GM19193 (cell line): ENCODE measurements around the gene NIN.

ENCODE experiments used
- POLR2A ChIP-seq: IDR thresholded peaks from 4 replicates; pipeline ENCODE4 v1.6.1; 2011; ENCODE audit not compliant: insufficient read depth, insufficient read length; ENCODE audit errors: extremely low read depth

NIN gene

DNA sequence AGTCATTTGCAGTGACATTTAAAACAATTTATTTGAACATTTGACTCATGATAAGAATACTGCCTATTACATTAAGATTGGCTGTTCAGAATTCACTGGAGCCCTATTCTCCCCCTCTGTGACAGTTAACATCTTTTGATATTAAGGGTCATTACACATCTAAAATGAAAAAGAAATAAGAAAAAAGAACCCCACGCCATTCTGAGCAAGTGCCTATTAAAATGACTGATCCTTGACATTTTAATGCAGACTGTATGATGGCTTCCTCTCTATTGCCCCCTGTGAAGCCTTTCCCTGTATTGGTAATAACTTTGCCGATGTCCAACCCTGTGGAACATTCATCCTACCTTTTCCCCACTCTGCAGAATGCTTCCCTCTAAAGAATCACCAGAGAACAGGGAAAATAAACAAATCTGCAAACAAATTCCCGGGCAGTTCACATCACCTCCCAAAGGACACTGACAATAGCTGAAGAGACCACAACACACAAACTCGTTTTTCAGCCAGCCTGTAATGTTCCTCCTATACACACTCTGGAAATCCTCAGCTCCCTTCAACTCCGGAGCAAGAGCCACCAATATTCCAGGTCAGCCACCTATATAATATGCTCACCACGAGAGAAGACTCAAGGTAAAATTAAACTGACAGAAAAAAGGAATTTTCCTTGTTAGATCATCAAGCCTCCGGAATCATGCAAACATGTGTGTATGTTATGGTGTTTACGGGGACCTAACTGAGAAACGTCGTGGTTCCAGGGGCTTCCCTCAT, 2.1 kb downstream of the NIN start:
- TF ChIP-seq POLR2A, result no peak

DNA sequence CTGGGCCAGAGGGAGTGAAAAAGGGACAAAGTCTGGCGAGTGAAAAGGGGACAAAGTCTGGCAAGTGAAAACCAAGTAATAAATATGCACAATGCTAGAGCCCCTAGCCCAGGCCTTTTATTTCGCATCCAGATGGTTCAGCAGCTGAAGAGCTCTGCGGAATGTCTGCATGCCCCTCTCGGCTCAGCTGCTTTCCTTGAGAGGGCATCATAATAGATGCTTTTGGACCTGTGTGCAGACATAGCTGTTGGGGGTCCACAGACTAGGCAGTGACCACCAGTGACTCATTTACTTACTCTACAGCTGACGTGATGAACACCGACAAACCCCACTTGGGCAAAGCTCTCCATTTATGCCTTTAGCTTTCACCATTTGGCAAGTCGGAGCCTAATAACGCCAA, 4.3 kb downstream of the NIN start:
- no peak for TF ChIP-seq POLR2A

DNA sequence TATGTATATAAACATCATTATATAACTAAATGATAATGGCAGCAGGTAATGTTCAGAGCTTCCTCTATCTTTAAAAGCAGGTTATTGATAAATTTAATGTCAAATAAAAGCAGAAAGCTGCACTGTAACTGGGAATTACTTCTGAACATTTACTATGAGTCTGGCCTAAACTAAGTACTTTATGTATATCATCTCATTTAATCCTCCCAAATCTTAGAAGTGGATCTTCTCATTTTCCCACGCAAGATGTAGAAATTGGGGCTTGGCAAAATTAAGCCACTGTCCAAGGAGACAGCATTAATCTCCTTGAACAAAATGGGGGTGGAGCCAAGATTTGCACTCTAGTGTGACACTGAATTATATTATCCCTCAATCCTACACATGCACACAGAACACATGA, 5.7 kb downstream of the NIN start:
- no peak for TF ChIP-seq POLR2A

DNA sequence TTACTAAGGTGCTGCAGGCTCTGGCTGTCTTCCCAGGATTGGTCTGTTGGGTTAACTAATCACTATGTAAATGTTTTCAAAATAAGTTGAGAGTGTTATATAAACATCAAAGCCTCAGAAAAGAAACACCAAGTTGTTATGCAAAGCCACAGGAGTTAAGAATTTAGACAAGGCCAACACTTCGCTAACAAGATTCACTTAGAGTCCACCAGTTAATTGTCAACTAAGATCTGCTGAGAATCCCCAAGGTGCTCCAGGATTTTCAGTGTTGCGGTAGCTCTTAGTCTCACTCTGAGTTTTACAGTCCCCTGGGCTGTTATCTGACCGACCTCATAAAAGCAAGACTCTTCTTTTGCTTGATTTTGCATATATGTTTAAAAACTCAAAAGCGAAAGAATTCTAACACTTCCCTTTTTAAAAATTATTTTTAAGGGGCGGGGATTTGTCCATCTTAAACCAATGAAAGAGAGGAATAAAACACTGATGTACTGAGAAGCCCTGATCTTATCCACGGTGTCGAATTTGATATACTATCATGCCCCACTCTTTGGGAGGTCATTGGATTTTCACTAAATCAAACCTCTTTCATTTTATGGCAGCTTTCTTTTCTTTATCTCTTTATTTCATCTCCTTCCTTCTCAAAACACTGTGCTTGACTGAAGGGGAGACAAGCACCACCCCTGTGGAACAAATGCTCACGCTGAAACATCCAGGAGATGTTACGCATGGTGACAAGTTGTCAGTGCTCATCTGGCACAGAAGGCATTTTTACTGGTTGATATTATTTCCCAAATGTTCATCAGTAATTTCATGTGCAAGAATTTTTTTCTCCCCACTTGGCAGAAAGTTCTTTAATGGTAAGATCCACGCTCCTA, 7.0 kb downstream of the NIN start:
- TF ChIP-seq POLR2A, result no peak

DNA sequence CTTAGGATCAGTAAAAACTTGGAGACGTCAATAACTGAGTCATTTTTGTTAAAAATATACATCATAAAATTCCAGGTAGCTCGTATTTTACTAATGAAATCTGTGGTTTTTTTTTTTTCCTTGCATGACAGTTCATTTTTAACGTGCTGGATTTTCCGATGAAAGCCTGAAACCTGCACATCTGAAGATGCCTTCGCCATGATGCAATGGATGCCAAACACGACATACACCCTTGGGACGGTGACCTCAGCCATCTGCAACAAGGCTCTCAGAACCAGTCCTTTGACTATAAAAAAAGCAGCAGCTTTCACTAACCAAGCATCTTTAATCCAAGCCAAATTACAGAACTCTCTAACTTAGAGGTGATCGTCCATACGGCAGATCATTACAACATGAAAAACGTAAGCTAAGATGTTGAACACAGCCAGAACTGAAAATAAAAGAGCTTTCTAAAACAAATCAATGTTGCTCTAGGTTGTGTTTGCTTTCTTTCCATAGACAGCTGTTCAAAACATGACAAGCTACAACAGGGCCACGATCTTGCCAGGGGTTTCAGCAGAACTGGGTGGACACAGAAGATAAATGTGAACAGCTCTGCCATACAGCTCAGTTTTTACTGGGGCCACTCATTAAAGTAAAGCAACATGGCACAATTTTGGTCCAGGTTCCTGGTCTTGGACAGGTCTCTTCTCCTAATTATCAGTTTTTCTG, 7.8 kb downstream of the NIN start:
- TF ChIP-seq POLR2A, result no peak

DNA sequence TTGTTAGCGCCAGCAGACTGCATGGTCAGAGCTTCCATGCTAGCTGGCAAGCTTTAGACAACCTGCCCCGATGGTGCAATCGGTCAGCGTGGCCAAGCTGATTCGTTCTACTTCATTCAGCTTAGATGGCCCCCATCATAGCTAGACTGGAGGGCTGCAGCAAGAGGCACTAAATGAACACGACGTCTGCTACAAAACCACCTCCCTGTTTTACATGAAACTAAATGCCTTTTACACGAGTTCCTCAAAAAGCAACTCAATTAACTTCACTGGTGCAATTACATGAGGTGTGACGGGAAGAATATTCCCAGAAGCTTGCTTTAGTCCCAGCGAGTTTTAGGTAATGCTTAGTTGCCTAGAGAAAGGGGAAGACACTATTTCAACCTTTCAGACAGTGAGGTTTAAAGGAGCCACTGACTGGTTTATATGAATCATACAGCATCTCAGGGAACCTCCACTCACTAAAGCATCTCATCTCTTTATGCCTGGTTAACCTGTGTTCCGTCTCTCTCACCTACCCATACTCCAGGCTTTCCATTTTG, 8.4 kb downstream of the NIN start:
- TF ChIP-seq POLR2A, result no peak

DNA sequence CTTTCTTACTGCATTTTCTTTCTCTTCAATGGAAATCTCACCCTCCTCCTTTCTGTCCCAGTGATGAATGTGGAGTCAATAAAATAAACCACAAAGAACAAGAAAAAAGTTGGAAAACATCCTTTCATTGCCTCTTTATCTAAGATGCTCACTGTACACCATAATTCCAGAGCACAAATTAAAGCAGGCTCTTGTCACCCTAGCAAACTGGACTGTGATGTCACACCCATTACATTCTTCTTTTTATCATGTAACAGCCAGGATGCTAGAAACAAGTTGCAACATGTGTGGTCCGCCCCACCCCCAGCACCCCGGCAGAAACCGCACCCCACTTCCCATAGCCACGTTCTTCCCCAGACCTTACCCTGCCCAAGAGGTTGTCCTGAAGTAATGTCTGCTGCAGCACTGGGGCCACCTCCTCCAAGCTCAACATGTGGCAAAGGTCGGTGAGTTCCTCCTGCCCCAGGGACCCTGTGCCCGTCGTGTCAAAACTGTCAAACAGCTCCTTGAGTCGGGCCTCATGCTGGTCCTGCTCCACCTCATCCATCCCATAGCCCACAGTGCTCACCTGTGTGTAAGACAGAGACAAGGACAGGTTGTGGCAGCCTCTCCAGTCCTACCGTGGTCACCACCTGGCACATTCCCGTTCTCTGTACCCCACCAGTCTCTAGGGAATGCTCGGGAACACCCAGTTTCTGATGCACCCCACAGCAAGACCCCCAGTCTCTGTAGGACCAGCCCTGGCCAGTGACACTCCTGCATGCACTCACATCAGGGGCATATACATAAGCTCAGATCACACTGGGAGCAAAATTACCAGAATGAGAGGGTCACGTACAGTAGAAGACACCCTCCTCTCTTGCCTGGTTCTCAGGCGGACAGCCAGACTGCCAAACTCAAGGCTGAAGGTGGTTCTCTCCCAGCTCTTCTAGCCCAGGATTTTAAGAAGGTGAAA, 9.2 kb downstream of the NIN start:
- TF ChIP-seq POLR2A, result peak; percentile 50

DNA sequence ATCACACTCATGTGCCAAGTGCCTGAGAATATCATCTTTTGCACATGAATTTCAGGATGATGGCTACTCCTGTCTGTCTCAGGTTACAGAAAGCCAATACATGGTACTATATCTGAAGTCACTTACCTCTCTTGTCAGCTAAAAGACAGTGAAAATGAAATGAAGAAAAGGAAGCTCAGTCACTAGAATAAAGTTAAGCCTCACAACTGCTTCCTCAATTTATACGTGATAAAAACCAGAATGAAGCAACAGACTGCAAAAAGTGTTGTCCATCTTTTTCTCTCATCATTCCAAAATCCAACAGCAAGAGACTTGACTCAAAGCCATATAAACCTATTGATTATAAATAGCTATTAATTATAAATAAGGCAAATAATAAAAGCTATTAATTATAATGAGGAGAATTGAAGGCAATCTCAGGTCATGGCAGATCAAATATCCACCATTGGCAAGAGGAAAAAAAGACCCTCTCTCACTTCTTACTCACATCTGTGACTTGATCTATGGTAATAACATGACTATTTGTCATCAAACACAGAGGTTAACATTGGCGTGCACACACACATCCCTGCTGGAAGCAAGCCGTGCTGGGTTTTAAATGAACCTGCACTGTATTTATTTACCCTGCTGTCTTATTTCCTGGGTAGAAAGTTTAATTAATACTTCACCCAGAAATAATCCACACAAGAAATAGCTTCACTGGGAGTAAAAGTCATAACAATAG, 10.0 kb downstream of the NIN start:
- TF ChIP-seq POLR2A, result no peak

DNA sequence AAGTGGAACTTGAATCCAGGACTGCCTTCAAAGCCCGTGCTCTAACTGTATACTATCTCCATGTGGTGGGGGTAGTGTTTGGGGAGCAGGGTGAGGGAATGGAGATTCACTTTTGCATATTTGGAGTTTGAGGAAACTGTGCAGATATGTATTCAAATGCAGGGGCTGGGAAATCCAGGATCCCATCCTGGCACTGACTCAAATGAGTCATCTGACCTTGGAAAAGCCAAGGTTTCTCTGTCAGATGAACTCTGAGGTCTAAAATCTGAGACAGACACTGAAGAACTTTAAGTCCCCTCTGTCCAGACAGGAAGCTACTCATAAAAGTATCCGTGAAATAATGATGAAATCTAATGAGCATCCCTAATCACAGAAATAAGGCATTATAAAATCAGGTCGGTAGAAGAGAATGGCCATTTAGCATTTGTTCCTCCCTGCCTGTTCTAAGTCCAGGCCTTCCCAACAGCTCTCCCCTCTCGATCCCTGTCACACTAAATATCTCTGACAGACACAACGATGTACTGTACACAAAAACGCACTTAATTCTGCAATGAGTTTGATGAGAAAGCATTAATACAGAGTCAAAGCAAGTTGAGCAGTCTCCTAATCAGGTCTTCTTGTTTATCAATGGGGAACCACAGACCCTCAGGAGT, 14.4 kb downstream of the NIN start:
- TF ChIP-seq POLR2A, result no peak

DNA sequence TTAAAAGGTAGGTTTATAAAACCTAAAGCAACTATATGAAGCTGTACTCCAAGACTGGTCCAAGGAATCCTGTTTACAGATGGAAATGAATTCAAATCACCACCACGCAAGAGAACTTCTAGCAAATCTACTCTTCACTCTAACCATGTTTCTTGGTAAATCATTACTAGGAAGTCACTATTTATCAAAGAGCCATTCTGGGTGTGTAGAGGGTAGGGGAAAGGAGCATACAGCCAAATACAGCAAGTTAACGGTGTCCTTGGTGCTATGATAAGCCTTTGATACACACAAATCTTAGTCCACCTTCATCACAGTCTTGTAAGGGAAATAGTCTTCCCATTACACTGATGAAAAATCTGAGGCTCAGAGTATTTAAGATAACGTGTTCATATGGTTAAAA, 16.8 kb downstream of the NIN start:
- no peak for TF ChIP-seq POLR2A

DNA sequence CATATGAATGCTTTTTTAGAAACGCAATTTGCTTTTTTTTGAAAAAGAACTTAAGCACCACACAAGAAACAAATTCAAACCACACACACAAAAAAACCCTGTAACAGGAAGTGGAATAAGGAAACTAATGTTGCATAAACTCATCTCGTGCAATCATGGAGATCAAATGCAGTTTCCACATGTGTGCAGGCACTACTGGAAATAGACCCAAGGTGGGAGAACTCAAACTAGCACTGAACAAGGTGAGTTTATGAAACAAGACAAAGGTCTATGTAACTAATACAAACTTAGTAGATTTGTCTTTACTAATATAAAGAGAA, 17.5 kb downstream of the NIN start:
- no peak for TF ChIP-seq POLR2A

DNA sequence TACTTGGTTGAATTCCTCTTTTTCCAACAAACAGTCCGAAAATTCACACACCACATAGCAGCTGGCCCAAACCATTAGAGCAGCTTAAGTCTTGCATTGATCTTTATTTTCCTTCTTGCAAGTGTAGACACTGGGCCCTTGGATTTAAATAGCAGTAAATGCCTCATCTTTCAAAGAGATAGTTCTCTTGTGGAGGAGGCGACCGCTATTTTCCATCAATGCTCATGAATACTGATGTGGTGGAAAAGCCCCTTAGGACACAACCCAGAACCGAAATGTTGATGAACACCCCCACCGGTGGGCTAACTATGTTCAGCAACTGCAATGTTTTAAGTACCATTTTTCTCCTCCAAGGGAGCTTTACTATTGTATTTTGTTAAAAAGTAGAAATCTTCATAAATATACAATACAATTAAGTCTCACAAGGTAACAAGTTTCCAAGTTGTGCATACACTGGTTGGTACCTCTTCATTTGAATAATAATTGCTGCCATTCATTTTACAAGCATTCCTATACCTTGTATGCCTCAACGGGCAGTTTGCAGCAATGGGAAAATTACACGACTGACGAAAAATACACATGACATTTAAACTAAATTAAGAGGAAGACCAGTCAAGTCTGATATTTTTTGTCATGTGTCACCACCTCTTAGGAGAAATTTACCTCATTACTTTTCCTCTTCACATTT, 18.0 kb downstream of the NIN start:
- no peak for TF ChIP-seq POLR2A

DNA sequence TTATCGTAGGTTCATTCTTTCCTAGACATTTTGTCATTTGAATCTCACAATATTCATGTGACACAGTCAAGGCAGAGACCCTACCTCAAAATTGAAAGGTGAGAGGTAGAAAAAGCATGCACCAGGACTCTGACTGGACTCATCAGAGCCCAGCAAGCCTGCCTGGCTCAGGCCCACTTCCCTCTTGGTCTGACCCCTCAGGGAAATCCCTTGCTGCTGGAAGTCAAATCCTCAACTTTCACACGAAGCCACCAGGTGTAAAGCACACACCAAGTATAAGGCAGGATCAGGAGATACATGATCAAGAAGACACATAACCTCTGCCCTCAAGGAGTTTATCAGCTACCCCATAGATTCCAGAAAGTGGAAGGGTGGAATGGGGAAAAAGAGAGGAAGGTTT, 18.8 kb downstream of the NIN start:
- TF ChIP-seq POLR2A, result no peak

DNA sequence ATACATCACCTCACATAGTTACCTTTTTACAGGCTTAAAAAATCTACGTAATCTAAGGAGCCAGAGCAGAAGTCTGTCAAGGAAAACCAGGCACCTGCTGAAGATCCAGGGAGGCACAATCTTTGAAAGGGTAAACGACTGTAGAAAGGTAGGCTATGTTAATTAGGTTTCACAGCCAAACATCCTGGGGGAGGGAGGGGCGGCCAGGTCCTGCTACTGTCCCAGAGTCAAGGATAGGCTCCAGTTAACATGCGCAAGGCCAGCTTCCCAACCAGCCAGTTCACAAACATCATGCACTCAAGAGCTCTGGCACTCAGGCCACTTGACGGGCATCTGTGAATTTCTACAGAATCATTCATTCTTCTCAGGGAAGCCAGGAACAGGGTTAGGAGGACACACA, 22.9 kb downstream of the NIN start:
- TF ChIP-seq POLR2A, result no peak
